Islet precursor cell (in vitro differentiated cells): ENCODE measurements around the gene PKD1.

ENCODE experiments used
- DNase-seq: peaks from one replicate; pipeline ENCODE4 v3.0.0-alpha.2; 2018

Gene PKD1

DNA sequence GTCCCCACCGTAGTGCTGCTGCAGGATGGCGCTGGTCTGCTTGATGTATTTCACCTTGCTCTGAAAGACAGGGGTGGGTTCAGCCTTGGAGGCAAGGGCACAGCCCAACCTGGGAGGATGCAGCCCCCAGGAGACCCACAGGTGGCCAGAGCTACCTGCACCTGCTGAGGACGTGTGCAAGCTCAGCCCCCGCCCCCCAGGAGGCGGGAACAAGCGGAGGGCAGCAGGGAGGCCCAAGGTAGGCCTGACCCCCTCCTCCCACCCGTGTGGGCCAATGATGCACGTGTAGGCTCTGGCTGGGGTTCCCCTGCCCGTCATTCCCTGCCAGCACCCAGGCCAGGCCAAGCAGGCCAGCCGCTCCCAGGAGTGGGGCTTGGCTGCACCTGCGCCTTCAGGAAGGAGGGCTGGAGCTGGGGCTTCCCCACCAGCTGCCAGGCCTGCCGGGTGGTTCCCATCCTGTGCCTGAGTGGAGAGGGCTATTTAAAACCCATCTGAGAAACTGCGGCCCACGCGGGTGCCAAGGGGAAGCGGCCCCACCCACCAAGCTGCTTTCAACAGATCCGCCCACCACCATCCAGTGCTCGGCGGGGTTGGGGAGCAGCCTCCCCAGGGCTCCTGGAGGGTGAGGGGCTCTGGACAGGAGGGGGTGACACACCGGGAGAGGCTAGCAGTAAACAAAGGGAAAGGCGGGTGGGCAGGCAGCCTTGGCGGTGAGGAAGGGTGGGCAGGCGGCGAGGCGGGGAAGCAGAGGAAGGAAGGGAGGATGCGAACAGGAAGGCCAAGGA lies 91.8 kb downstream of the PKD1 start:
- no peak for DNase-seq

- DNase-seq, result no peak
Observed at GRCh38 chr16:2042986-2043666, 92.6 kb downstream of the PKD1 start.

- DNase-seq, result no peak
Observed at GRCh38 chr16:2042171-2042985, 93.3 kb downstream of the PKD1 start.

GRCh38 chr16:2040787-2041522 lies 94.7 kb downstream of the PKD1 start:
- DNase-seq, result no peak

GRCh38 chr16:2040041-2040786 lies 95.5 kb downstream of the PKD1 start:
- DNase-seq, result no peak

- DNase-seq, result no peak
Observed at GRCh38 chr16:2039274-2040031, 96.2 kb downstream of the PKD1 start.
